PC-9 (cell line): ENCODE results near the gene CAT.

Experiments
- CTCF ChIP-seq: fragments of 200-600 bp; sonication (generic); conservative IDR thresholded peaks from 2 replicates; pipeline ENCODE4 v1.6.1; 2017; ENCODE audit warnings: mixed run types, antibody characterized with exemption, mild to moderate bottlenecking, moderate library complexity
- EZH2 ChIP-seq: fragments of 200-600 bp; sonication (generic); IDR thresholded peaks from 2 replicates; pipeline ENCODE4 v1.8.0; 2017; ENCODE audit warnings: antibody characterized with exemption, low read depth

- TF ChIP-seq CTCF (no peak), EZH2 (no peak)
Observed at GRCh38 chr11:34464591-34465051, 25.9 kb downstream of the CAT start.
